ENCODE measurements around the gene CXCL6.

Gene CXCL6

GRCh38 chr4:73870260-73870659 lies 33.8 kb downstream of the CXCL6 start:
- no peaks in the 10 kb centered on the region for H3K36me3 ChIP-seq

GRCh38 chr4:73870768-73871167 lies 34.3 kb downstream of the CXCL6 start:
- peak overlapping the region; percentile 98 for H3K27ac ChIP-seq
- H3K9me3 ChIP-seq, result no peaks in the 10 kb centered on the region
- peaks cover 71 to 88% of the 10 kb centered on the region in 2 experiments for H3K4me1 ChIP-seq (ENCODE audit: control insufficient read depth in 1 of 2, insufficient read depth in 1 of 2, low read depth in 1 of 2, low read length in 1 of 2)
- H3K36me3 ChIP-seq, result no peaks in the 10 kb centered on the region
- no peak for TF ChIP-seq CTCF (IDR thresholded peaks at IDR 0.05)
- no peaks in the 10 kb centered on the region for H3K27me3 ChIP-seq
- H3K4me3 ChIP-seq (ENCODE audit: low read depth in 1 of 2, low read length in 1 of 2), result peak overlapping the region; percentile 82 to 92

More at GRCh38 chr4:73870260-73870659, 33.8 kb downstream of the CXCL6 start:
- peak overlapping the region; percentile 82 to 92 for H3K4me3 ChIP-seq (ENCODE audit: low read depth in 1 of 2, low read length in 1 of 2)
- no peaks in the 10 kb centered on the region for H3K9me3 ChIP-seq
- no peaks in the 10 kb centered on the region for H3K27me3 ChIP-seq
- H3K4me1 ChIP-seq (ENCODE audit: control insufficient read depth in 1 of 2, insufficient read depth in 1 of 2, low read depth in 1 of 2, low read length in 1 of 2), result peaks cover 71 to 88% of the 10 kb centered on the region in 2 experiments
- peak; percentile 6 for TF ChIP-seq CTCF (IDR thresholded peaks at IDR 0.05)
- peak overlapping the region; percentile 98 for H3K27ac ChIP-seq

- Histone ChIP-seq H3K4me3 (ENCODE audit: low read depth in 1 of 2, low read length in 1 of 2) (peak overlapping the region; percentile 82 to 92), H3K27ac (peak overlapping the region; percentile 98)
Observed at GRCh38 chr4:73871511-73872310, 35.2 kb downstream of the CXCL6 start.

GRCh38 chr4:73872316-73873108 lies 36.0 kb downstream of the CXCL6 start:
- Histone ChIP-seq H3K4me3 (ENCODE audit: low read depth in 1 of 2, low read length in 1 of 2) (peak overlapping the region; percentile 82 to 92), H3K27ac (peak overlapping the region; percentile 98), H3K27me3 (no peaks in the 10 kb centered on the region), H3K9me3 (no peaks in the 10 kb centered on the region), H3K4me1 (ENCODE audit: control insufficient read depth in 1 of 2, insufficient read depth in 1 of 2, low read depth in 1 of 2, low read length in 1 of 2) (peaks cover 73 to 82% of the 10 kb centered on the region in 2 experiments), H3K36me3 (no peaks in the 10 kb centered on the region)
- no peak for TF ChIP-seq CTCF (IDR thresholded peaks at IDR 0.05)

More at GRCh38 chr4:73871511-73872310, 35.2 kb downstream of the CXCL6 start:
- Histone ChIP-seq H3K27me3 (no peaks in the 10 kb centered on the region), H3K36me3 (no peaks in the 10 kb centered on the region), H3K4me1 (ENCODE audit: control insufficient read depth in 1 of 2, insufficient read depth in 1 of 2, low read depth in 1 of 2, low read length in 1 of 2) (peaks cover 73 to 89% of the 10 kb centered on the region in 2 experiments), H3K9me3 (no peaks in the 10 kb centered on the region)
- TF ChIP-seq CTCF (IDR thresholded peaks at IDR 0.05), result no peak

- Histone ChIP-seq H3K9me3 (no peaks in the 10 kb centered on the region), H3K27me3 (no peaks in the 10 kb centered on the region), H3K4me1 (ENCODE audit: control insufficient read depth in 1 of 2, insufficient read depth in 1 of 2, low read depth in 1 of 2, low read length in 1 of 2) (peaks cover 62 to 70% of the 10 kb centered on the region in 2 experiments), H3K4me3 (ENCODE audit: low read depth in 1 of 2, low read length in 1 of 2) (peak overlapping the region; percentile 34 to 82), H3K36me3 (no peaks in the 10 kb centered on the region), H3K27ac (peak overlapping the region; percentile 98)
- no peak for TF ChIP-seq CTCF (IDR thresholded peaks at IDR 0.05)
Observed at GRCh38 chr4:73874386-73874785, 37.9 kb downstream of the CXCL6 start.

Measured in neutrophil (primary cell).